A673 (cell line): ENCODE data around the gene CDC42BPA.

Source experiments
- CTCF ChIP-seq: fragments of 300-800, 200-600 bp; sonication (generic); conservative IDR thresholded peaks from 2 replicates; pipeline ENCODE4 v1.5.1; 2017; ENCODE audit warnings: low read depth, mild to moderate bottlenecking, antibody characterized with exemption, low read length, moderate library complexity, mixed read lengths
- EZH2 ChIP-seq: fragments of 200-600 bp; sonication (generic); IDR thresholded peaks from 2 replicates; pipeline ENCODE4 v1.6.1; 2017; ENCODE audit warnings: borderline replicate concordance, low read depth, mild to moderate bottlenecking, mixed read lengths, antibody characterized with exemption, low read length; ENCODE audit not compliant: poor library complexity, severe bottlenecking

- no peak for TF ChIP-seq CTCF
- no peak for TF ChIP-seq EZH2
Measured at GRCh38 chr1:227071895-227072587, 246.3 kb downstream of the CDC42BPA start.
